Subcutaneous adipose tissue (tissue), 4 donors: ENCODE results near the gene SMARCAL1. TPM values are rescaled to one million over a fixed set of nuclear protein-coding genes. Genes with fewer than 3 reads are reported as not detected.

ENCODE experiments used
- CTCF ChIP-seq: fragments of 450-650 bp; IDR thresholded peaks from one replicate; pipeline ENCODE4 v1.5.1; 2016; ENCODE audit warnings: low read depth, mild to moderate bottlenecking, control low read depth, antibody characterized with exemption, moderate library complexity
- total RNA-seq, 4 donors: library from RNA; depleted of rRNA; stranded (reverse); fragments of >200 nt; gene quantifications; one replicate each; pipeline ENCODE4 v1.1.0, GENCODE V29; 2016

Gene SMARCAL1
- total RNA-seq, 4 donors from 2014 or later = 13.2 to 39.7 (median 23.6) TPM

- TF ChIP-seq CTCF = no peak
Measured at GRCh38 chr2:216498379-216499352, 86.4 kb downstream of the SMARCAL1 start, which contains the start of gene RPL37A. Gene RPL37A (plus strand): TSS chr2:216498844. CDS start chr2:216498875, 31 bp downstream.

GRCh38 chr2:216499641-216500218, 87.4 kb downstream of the SMARCAL1 start:
- no peak for TF ChIP-seq CTCF

GRCh38 chr2:216500572-216500971, 88.3 kb downstream of the SMARCAL1 start:
- TF ChIP-seq CTCF = no peak

- TF ChIP-seq CTCF = no peak
Measured at GRCh38 chr2:216501854-216502253, 89.6 kb downstream of the SMARCAL1 start.

GRCh38 chr2:216502381-216503158, 90.3 kb downstream of the SMARCAL1 start:
- no peak for TF ChIP-seq CTCF

- TF ChIP-seq CTCF = no peak
Measured at GRCh38 chr2:216503159-216503629, 90.9 kb downstream of the SMARCAL1 start.
